GM10847 (cell line): ENCODE results near the gene CATSPER2.
"Not testable (repeated sequence)": the region's sequence is repeated elsewhere in the genome, so short reads cannot be mapped to it uniquely, and the experiment has no call there.

Experiments used
- POLR2A ChIP-seq: IDR thresholded peaks from 2 replicates; pipeline ENCODE4 v1.6.1; 2011; ENCODE audit not compliant: insufficient read length; ENCODE audit errors: extremely low read depth

CATSPER2 gene

DNA sequence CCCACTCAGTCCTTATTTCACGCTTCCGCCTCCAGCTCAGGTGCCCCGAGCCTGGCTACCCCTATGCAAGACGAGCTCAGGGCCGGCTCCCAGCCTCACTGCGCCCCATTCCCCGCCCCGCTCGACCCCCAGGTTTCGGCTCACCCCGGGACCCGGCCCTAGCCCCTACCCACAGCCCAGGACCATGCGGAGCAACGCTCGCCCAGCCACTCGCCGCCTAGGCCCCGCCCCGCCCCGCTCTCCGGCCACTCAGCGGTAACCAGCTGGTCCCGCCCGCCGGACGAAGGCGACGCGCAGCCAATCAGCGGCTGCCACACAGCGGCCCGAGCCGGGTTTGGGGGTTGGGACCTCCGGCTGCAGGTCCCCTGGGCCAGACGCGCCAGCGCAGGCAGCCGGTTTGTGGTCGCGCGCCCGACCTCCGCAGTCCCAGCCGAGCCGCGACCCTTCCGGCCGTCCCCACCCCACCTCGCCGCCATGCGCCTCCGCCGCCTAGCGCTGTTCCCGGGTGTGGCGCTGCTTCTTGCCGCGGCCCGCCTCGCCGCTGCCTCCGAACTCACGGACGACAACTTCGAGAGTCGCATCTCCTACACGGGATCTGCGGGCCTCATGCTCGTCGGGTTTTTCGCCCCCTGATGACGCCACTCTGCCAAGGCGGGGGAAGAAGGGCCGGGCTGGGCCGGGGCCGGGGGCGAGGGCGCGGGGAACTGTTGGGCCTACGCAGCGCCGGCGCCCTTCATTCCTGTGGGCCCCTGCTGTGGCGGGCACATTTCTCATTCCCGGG is at the start of gene CATSPER2:
Gene CATSPER2 (minus strand): TSS at position 196 of the 781 bp plus-strand sequence. CDS start 783 bp downstream, outside the sequence.
- no peak for TF ChIP-seq POLR2A

DNA sequence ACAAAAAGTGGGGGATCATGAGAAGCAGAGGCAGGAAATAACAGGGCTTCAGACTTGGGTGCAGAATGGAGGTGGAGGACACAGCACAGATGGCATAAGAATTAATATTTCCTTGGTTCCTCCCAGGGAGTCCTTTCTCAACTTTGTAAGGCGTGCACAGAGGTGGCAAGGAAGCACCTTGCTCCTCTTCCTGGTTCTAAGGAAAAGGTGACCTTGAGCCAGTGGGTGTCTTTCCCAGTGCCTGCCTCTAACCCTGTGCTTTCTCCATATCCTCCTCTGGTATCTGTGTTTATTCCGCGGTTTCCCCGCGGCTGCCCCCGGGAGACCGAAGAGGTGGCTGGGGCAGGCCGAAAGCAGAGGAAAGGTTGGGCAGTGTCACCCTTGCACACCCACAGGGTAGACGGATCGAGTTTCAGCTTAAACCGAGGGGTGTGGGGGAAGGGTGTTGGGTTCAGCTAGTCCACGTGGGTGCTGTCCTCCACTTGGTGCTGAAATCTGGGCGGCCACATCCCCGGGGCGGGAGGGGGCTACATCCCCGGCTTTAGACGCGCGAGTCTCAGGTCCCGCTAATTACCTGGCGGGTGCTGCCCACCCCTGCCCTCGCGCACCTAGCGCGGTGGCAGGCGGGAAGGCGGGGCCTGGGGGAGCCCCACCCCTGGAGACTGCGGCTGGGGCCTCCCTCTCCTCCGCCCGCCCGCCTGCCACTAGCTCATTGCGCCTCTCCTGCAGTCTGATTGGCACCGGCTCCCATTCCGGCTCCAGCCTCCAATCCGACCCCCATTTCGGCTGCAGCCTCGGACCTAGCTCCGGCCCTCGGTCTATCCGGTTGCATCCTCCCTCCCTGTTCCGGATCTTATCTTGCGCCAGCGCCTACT is 44.7 kb upstream of the CATSPER2 start, which contains the start of gene CKMT1A:
Gene CKMT1A (plus strand): TSS at position 712 of the 875 bp plus-strand sequence. CDS start 192 bp downstream, outside the sequence.
- not testable (repeated sequence) for TF ChIP-seq POLR2A

DNA sequence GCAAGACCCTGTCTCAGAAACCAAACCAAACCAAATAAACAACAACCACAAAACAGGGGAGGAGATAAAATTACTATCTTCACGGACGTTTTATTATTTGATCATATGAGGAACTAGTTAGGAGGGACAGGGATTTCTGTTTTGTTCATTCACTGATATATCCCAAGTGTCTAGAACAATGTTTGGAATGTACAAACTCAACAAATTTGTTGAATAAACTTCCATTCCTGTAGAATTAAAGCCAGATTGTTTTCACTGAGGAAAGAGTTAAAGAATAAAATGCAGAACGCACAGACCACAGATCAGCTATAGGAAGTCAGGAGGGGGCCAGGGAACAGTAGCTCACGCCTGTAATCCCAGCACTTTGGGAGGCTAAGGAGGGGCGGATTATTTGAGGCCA is 23.5 kb downstream of the CATSPER2 start:
- no peak for TF ChIP-seq POLR2A

DNA sequence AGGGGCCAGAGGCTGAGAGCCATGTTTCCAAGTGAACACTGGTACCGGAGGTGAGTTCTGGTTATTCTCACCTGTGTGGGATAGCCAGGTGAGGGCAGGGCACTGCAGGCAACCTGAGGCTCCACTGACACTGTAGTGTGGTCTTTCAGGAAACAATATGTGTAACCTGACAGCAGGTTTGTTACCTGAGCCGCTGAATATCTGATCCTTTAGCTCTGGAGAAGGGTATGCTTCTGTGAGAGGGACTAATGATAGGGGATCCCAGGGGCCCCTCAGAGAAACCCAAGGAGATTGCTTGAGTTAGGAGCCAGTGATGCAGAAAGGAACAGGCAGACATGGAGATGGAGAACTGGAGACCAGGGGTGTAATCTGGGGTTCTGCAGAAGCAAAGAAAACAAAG is 29.9 kb downstream of the CATSPER2 start, which contains the start of gene STRC:
Gene STRC (minus strand): TSS at position 101 of the 400 bp plus-strand sequence. CDS start 78 bp downstream, at position 23.
- not testable (repeated sequence) for TF ChIP-seq POLR2A

DNA sequence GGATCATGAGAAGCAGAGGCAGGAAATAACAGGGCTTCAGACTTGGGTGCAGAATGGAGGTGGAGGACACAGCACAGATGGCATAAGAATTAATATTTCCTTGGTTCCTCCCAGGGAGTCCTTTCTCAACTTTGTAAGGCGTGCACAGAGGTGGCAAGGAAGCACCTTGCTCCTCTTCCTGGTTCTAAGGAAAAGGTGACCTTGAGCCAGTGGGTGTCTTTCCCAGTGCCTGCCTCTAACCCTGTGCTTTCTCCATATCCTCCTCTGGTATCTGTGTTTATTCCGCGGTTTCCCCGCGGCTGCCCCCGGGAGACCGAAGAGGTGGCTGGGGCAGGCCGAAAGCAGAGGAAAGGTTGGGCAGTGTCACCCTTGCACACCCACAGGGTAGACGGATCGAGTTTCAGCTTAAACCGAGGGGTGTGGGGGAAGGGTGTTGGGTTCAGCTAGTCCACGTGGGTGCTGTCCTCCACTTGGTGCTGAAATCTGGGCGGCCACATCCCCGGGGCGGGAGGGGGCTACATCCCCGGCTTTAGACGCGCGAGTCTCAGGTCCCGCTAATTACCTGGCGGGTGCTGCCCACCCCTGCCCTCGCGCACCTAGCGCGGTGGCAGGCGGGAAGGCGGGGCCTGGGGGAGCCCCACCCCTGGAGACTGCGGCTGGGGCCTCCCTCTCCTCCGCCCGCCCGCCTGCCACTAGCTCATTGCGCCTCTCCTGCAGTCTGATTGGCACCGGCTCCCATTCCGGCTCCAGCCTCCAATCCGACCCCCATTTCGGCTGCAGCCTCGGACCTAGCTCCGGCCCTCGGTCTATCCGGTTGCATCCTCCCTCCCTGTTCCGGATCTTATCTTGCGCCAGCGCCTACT is 55.1 kb downstream of the CATSPER2 start, which contains the start of gene CKMT1B:
Gene CKMT1B (plus strand): TSS at position 700 of the 863 bp plus-strand sequence. CDS start 192 bp downstream, outside the sequence.
- TF ChIP-seq POLR2A = not testable (repeated sequence)

DNA sequence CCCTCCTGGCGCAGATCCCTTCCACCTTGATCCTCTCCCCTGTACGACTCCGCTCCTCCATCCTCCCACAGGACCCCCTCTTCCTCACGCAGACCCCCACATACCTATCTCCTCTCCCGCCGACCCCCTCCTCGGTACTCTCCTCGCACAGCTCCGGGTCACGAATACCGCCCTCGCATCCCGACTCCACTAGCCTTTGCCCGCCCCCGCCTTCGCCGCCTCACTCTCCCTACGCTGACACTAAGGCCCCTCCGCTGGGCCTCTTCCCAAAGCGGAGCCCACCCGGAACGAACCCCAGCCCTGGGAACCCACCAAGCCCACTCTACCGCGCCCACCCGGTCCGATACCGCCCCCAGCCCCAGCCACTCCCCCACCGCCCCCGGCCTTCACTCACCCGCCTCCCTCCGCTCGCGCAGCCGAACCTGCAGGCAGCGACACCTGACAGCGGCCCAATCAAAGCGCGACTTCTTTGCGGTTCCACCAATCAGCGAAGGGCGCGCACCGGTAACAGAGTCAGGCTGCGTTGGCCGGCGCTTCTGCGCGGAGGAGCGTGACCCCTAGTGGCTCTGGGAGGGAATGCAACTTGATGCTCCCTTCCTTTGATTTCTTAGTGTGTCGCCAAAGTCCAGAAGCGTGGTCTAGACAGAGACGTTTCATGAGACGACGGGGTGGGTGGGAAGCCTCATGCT is 58.7 kb downstream of the CATSPER2 start, which contains the start of gene PPIP5K1:
Gene PPIP5K1 (minus strand): TSS at position 431 of the 689 bp plus-strand sequence. CDS start 5,704 bp downstream, outside the sequence.
- TF ChIP-seq POLR2A = not testable (repeated sequence)
